PC-3 (cell line): ENCODE results near the gene DNAH17. TPM values are rescaled to one million over a fixed set of nuclear protein-coding genes. Genes with fewer than 3 reads are reported as not detected.

Source experiments
- ATAC-seq: fragments of 200-7000 bp; cut with Tn5 transposase; 2 replicates; pipeline ENCODE4 v1.9.1; 2020; ENCODE audit warnings: mild to moderate bottlenecking, moderate library complexity
- BruUV-seq: library from RNA; stranded (reverse); fragments of 400-500 nt; replicated peaks from 2 replicates; lab custom pipeline; 2021; lab: Mats Ljungman, UMichigan
- CTCF ChIA-PET: fragments of 300-600 bp; sonication (Branson Sonifier 250); formaldehyde crosslinking; loops from one replicate; lab custom pipeline; 2022; ENCODE audit warnings: antibody characterized with exemption; lab: Charles Lee
- POLR2A ChIA-PET: fragments of 300-600 bp; sonication (Branson Sonifier 250); formaldehyde crosslinking; loops from one replicate; lab custom pipeline; 2022; ENCODE audit warnings: antibody characterized with exemption; ENCODE audit not compliant: unreplicated experiment; lab: Charles Lee
- DNase-seq: peaks from one replicate; pipeline ENCODE4 v3.0.0-alpha.2; 2015
- H2AFZ ChIP-seq: fragments of 300-600 bp; sonication (generic); 2 replicates; pipeline ENCODE4 v1.6.0; 2016; ENCODE audit warnings: antibody characterized with exemption, low read length
- H3F3A ChIP-seq: fragments of 300-600 bp; sonication (generic); one replicate; pipeline ENCODE4 v1.6.0; 2017; ENCODE audit warnings: antibody characterized with exemption, low read length, control low read depth, mild to moderate bottlenecking; ENCODE audit not compliant: unreplicated experiment
- H3K27ac ChIP-seq: fragments of 300-600 bp; sonication (generic); 2 replicates; pipeline ENCODE4 v1.5.1; 2016; ENCODE audit warnings: mild to moderate bottlenecking, low read length
- H3K27me3 ChIP-seq: fragments of 300-600 bp; sonication (generic); 2 replicates; pipeline ENCODE4 v1.6.1; 2016; ENCODE audit warnings: low read length, mixed read lengths
- H3K36me3 ChIP-seq: fragments of 300-600 bp; sonication (generic); 2 replicates; pipeline ENCODE4 v1.6.1; 2016; ENCODE audit warnings: low read depth, mixed run types, low read length, mixed read lengths
- H3K4me1 ChIP-seq: fragments of 300-600 bp; sonication (generic); 2 replicates; pipeline ENCODE4 v1.5.1; 2016; ENCODE audit warnings: low read length; ENCODE audit not compliant: insufficient read depth
- H3K4me2 ChIP-seq: fragments of 300-600 bp; sonication (generic); 2 replicates; pipeline ENCODE4 v1.6.0; 2016; ENCODE audit warnings: low read length
- H3K4me3 ChIP-seq: fragments of 300-600 bp; sonication (generic); 2 replicates; pipeline ENCODE4 v1.5.1; 2016; ENCODE audit warnings: mild to moderate bottlenecking, low read length, mixed read lengths
- H3K79me2 ChIP-seq: fragments of 300-600 bp; sonication (generic); 2 replicates; pipeline ENCODE4 v1.6.1; 2017; ENCODE audit warnings: low read length, mixed read lengths
- H3K9ac ChIP-seq: fragments of 300-600 bp; sonication (generic); 2 replicates; pipeline ENCODE4 v1.6.0; 2016; ENCODE audit warnings: mild to moderate bottlenecking, low read length
- H3K9me2 ChIP-seq: fragments of 300-600 bp; sonication (generic); replicated peaks from 2 replicates; pipeline ENCODE4 v1.6.1; 2016; ENCODE audit warnings: mixed run types, low read length, mixed read lengths
- H3K9me3 ChIP-seq: fragments of 300-600 bp; sonication (generic); 2 replicates; pipeline ENCODE4 v1.6.1; 2016; ENCODE audit warnings: low read length, mixed read lengths
- H4K20me1 ChIP-seq: fragments of 300-600 bp; sonication (generic); 2 replicates; pipeline ENCODE4 v1.6.1; 2016; ENCODE audit warnings: low read length, mixed read lengths
- CTCF ChIP-seq: fragments of 300-600 bp; sonication (generic); conservative IDR thresholded peaks from 2 replicates; pipeline ENCODE4 v1.5.1; 2017; ENCODE audit warnings: antibody characterized with exemption, low read depth, mild to moderate bottlenecking, low read length
- EZH2 ChIP-seq: fragments of 300-600 bp; sonication (generic); IDR thresholded peaks from one replicate; pipeline ENCODE4 v1.6.1; 2017; ENCODE audit warnings: antibody characterized with exemption, mild to moderate bottlenecking, low read length; ENCODE audit not compliant: unreplicated experiment
- EZH2phosphoT487 ChIP-seq: fragments of 300-600 bp; sonication (generic); IDR thresholded peaks from 2 replicates; pipeline ENCODE4 v1.6.1; 2018; ENCODE audit warnings: mild to moderate bottlenecking, antibody characterized with exemption, low read length, borderline replicate concordance
- intact Hi-C: fragments of 100-400 bp; cut with micrococcal nuclease; formaldehyde crosslinking; loops from 2 replicates; pipeline ENCODE4 v1.9.0; 2023
- total RNA-seq: library from RNA; depleted of rRNA; stranded (reverse); fragments of >200 nt; gene quantifications from 2 replicates; pipeline ENCODE4 v1.2.3, GENCODE V29; 2014

Gene DNAH17
- total RNA-seq, 1 experiment from 2014 or later, result 0.04 TPM

- intact Hi-C loops, result loop anchor here (1.0 kb wide), 1 partner anchor 66 kb away; no protein-coding TSS in a partner anchor
- POLR2A ChIA-PET, result no interaction called here
These were observed 80.9 kb downstream of the DNAH17 start for GRCh38 chr17:78496311-78496710.

GRCh38 chr17:78495634-78496033 is 81.6 kb downstream of the DNAH17 start:
- DNase-seq (no peak), ATAC-seq (no peak)
- no TSS peak for BruUV-seq
- no peak overlapping the region for H2AFZ ChIP-seq
- no peaks in the 10 kb centered on the region for H3K79me2 ChIP-seq
- intact Hi-C loops, result loop anchor here (1.0 kb wide), 1 partner anchor 67 kb away; no protein-coding TSS in a partner anchor
- no peak overlapping the region for H3K9ac ChIP-seq
- no peak overlapping the region for H3K27ac ChIP-seq
- TF ChIP-seq EZH2, result no peak
- TF ChIP-seq EZH2phosphoT487, result no peak
- no peak for TF ChIP-seq CTCF
- POLR2A ChIA-PET, result no interaction called here
- no peaks in the 10 kb centered on the region for H3K36me3 ChIP-seq
- no peaks in the 10 kb centered on the region for H3F3A ChIP-seq
- no peak overlapping the region for H3K4me2 ChIP-seq
- H3K9me3 ChIP-seq, result no peaks in the 10 kb centered on the region
- H3K27me3 ChIP-seq, result no peaks in the 10 kb centered on the region
- H4K20me1 ChIP-seq, result no peaks in the 10 kb centered on the region
- no peaks in the 10 kb centered on the region for H3K9me2 ChIP-seq
- no peak overlapping the region for H3K4me3 ChIP-seq
- CTCF ChIA-PET, result no interaction called here
- no peaks in the 10 kb centered on the region for H3K4me1 ChIP-seq

More at GRCh38 chr17:78496311-78496710, 80.9 kb downstream of the DNAH17 start:
- H3K4me3 ChIP-seq, result no peak overlapping the region
- no peak overlapping the region for H3K27ac ChIP-seq
- H3K9me3 ChIP-seq, result no peaks in the 10 kb centered on the region
- no peaks in the 10 kb centered on the region for H3K27me3 ChIP-seq
- no peaks in the 10 kb centered on the region for H4K20me1 ChIP-seq
- DNase-seq (no peak), ATAC-seq (no peak)
- H2AFZ ChIP-seq, result no peak overlapping the region
- H3K4me1 ChIP-seq, result no peaks in the 10 kb centered on the region
- no peaks in the 10 kb centered on the region for H3K36me3 ChIP-seq
- no peaks in the 10 kb centered on the region for H3K9me2 ChIP-seq
- H3K9ac ChIP-seq, result no peak overlapping the region
- BruUV-seq, result no TSS peak
- H3K4me2 ChIP-seq, result no peak overlapping the region
- TF ChIP-seq CTCF (no peak), EZH2 (no peak), EZH2phosphoT487 (no peak)
- H3F3A ChIP-seq, result no peaks in the 10 kb centered on the region
- CTCF ChIA-PET, result interaction anchor here (1.1 kb wide), 1 partner anchor 64 kb away, joined by 5 read pairs; no protein-coding TSS in a partner anchor
- H3K79me2 ChIP-seq, result no peaks in the 10 kb centered on the region

- Histone ChIP-seq H3K79me2 (no peaks in the 10 kb centered on the region), H3K27me3 (no peaks in the 10 kb centered on the region), H3K4me2 (no peak overlapping the region), H3F3A (no peaks in the 10 kb centered on the region), H3K36me3 (no peaks in the 10 kb centered on the region), H3K27ac (no peak overlapping the region), H3K4me1 (no peaks in the 10 kb centered on the region), H3K9ac (no peak overlapping the region), H2AFZ (no peak overlapping the region), H3K9me3 (no peaks in the 10 kb centered on the region), H3K4me3 (no peak overlapping the region), H4K20me1 (no peaks in the 10 kb centered on the region), H3K9me2 (no peaks in the 10 kb centered on the region)
- BruUV-seq, result no TSS peak
- ChIA-PET POLR2A (no interaction called here), CTCF (no interaction called here)
- ATAC-seq (no peak), DNase-seq (no peak)
- intact Hi-C loops, result no loop called here
- TF ChIP-seq EZH2 (no peak), CTCF (no peak), EZH2phosphoT487 (no peak)
These were observed 82.4 kb downstream of the DNAH17 start for GRCh38 chr17:78494696-78495330.
